Eye (tissue), 1 donor: ENCODE results near the gene GNB1L.
A peak's percentile ranks its signal among the peaks of the same experiment; 100 is the strongest.
"Not testable (repeated sequence)": the region's sequence is repeated elsewhere in the genome, so short reads cannot be mapped to it uniquely, and the experiment has no call there.

Source experiments
- DNase-seq: peaks from one replicate; pipeline ENCODE4 v3.0.0-alpha.2; 2015

The GNB1L gene

DNA sequence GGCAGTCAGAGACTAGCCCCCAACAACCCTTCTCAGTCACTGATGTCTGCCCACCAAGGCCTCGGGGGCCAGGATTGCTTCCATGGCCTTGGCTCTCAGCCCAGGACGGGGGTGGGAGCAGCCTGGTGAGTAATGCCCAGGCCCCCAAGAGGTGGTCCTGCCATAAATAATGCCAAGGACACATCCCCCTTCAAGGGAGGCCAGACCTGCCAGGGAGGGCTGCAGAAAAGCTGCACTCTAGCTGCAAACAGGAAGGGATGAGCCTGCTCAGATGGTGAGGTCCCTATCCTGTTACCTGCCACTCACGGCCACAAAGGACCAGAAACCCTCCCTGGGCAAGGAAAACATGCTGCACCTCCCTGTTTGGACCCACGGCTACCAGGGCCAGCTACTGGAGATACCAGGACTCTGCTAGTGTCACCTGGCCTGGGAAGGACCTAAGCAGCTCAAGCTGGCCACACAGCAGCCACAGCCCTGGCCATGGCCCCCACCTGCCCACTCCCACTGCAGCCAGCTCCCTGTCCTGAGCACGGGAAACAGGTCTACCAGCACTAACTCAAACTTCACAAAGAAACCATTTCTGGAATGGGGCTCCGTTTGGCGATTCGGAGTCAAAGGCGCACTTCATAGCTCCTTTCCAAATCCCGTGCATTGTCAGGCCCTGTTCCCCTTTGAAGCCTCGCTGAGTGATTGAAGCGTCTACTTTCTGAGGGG lies 12.1 kb downstream of the GNB1L start:
- peak; percentile 27 for DNase-seq

DNA sequence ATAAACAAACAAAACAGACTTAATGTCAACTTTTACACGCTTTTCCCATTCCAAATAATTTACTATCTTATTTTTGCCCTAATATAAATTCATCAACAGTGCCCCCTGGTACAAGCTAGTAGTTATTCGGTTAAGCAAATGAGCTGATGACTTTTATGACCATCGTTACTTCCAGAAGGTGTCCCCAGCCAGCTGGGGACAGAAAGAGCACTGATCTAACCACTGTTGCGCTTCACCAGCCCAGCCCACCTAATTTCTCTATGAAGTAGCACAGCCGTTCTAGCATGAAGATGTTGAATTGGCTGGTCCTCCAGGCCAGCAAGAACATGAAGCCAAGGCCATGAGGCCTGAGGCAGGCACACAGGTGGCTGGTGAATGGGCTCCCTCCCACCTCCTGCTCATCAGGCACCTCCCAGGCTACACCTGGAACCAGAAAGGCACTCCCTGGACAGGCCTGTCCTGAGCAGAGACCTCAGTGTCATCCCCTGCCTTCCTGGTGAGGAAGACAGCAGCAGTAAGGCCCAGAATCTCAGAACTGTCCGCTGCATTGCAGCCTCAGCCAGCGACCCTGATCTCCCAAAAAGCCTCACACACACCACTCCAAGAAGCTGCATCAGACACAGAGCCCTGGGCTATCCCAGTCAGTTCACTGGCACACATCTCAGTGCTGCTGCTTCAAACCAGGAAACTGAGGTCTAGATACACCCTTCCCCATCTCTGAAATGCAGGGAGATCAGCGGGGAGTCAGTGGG lies 12.9 kb downstream of the GNB1L start:
- DNase-seq: no peak

DNA sequence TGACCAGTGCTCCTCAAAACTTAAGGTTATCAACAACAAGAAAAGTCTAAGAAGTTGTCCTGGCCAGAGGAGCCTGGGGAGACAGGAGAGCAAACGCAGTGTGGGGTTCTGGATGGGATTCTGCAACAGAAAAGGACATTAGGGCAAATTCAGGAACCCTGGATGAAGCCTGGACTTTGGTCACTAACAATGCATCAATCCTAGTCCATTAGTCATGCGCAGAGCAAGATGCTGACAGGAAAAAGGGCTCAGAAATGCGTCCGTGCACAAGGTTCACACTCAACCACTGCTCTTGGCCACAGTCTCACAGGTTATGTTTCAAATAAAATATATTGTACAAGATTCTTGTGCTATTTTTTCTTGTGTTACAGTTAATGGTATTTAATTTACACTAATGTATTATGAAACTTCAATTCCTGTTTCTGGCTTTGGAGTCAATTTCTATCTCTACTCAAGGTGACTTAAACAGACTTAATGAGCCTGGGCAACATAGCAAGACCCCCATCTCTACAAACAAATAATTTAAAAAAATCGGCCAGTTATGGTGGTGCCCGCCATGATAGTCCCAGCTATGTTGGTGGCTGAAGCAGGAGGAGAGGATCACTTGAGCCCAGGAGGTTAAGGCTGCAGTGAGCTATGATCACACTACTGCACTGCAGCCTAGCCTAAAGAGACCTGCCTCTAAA lies 13.6 kb downstream of the GNB1L start:
- no peak for DNase-seq

DNA sequence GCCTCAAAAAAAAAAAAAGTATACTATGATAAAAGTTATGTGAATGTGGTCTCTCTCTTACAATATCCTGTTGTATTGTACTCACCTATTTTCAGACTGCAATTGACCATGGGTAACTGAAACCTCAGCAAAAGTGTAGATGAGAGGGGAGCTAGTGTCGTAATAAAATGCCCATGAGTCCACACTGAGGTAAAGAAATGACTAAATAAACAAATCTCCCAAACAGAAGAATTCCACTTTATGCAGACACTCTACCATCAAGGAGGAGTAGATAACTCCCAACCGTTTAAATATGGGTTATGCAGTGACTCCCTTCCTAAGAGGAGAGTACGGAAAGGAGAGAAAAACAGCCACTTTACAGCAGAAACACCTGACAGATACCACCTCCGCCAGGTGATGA lies 14.6 kb downstream of the GNB1L start:
- DNase-seq: no peak

DNA sequence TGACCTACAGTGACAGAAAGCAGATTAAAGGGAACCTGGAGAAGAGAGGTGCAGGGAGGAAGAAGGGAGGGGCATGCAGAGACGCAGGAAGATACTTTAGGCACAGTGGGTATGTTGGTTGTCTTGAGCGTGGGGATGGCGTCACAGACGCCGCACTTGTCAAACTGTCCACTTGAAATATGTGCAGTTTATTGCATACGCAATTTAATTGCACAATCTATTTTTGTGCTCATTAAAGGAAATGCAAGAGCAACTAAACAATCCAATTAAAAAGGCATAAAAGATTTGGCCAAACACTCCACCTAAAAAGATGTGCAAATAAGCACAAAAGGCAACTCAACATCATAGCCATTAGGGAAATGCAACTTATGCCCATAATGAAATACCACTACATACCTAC lies 16.8 kb downstream of the GNB1L start:
- no peak for DNase-seq

DNA sequence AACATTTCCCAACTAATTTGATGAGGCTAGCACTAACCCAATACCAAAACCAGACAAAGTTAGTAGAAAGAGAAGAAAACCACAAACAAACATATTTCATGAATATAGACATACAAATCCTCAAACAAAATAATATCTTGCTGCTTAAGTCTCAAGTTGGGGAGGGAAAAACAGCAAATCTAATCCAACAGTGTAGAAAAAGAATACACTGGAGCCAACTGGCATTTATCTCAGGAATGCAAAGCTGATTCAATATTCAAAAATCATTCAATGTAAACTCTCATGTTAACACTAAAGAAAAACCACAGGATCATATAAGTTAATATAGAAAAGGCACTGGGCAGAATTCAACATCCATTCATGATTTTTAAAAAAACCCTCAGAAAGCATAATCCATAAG lies 18.2 kb downstream of the GNB1L start:
- no peak for DNase-seq

DNA sequence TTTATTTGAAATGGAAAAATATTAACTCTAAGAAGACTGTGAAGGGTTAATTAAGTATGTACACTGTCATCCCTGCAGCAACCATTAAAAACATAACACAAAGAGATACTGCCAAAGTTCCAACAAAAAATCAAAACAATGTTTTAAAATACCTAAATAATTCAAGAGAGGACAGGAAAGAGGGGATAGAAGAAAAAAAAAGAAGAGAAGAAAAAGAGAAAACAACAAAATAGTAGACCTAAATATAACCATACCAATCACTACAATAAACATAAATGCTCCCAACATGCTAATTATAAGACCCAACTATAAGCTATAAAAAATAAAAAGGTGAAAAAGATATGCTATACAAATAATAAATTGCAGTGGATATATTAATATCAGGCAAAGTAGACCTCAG lies 20.1 kb downstream of the GNB1L start:
- no peak for DNase-seq

DNA sequence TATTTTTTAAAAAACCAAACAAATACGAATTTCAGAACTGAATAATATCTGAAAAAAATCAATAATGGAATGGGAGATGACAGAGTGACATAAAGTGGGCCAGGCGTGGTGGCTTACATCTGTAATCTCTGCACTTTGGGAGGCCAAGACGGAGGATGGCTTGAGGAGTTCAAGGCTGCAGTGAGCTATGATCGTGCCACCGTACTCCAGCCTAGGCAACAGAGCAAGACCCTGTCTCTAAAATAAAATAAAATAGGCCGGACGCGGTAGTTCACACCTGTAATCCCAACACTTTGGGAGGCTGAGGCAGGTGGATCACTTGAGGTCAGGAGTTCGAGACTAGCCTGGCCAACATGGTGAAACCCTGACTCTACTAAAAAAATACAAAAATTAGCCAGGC lies 21.3 kb downstream of the GNB1L start:
- DNase-seq: not testable (repeated sequence)

DNA sequence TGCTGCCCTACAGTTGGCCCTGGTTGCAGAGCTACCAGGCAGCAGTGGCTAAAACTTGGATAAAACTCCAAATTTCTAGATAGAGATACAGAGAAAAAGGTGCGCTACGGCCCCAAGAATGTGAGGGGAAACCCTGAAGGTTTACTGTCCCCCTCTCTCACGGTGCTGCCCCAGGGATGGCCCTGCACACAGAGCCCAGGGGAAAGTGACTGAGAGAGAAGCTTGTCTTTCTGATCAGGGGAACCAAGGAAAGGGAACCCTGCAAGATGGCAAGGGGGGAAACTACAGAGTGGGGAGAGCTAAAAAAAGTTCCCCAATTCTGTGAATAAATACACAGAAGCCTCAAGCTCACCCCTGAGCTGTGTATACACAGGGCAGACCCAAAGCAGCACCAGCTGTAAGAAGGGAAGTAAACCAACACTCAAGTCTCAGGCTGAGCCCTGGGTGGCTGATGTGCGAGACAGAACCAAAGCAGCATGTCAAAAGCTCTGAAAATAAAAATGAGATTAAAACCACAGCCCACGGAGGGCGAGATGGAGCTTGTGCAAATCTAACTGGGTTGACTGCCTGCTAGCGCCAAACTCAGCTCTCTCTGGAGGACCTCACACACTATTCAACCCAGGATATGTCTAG lies 22.1 kb downstream of the GNB1L start:
- no peak for DNase-seq

DNA sequence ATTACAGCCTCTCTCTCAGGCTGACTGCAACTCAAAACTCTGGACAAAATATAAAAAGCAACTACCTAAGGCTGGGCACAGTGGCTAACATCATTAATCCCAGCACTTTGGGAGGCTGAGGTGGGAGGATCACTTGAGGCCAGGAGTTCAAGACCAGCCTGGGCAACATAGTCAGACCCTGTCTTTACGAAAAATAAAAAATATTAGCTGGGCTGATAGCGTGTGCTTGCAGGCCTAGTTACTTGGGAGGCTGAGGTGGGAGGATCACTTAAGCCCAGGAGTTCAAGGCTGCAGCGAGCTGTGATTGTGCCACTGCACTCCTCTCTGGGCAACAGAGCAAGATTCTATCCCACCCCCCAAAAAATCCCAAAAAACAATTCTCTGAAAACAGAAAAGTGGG lies 22.7 kb downstream of the GNB1L start:
- DNase-seq: not testable (repeated sequence)

DNA sequence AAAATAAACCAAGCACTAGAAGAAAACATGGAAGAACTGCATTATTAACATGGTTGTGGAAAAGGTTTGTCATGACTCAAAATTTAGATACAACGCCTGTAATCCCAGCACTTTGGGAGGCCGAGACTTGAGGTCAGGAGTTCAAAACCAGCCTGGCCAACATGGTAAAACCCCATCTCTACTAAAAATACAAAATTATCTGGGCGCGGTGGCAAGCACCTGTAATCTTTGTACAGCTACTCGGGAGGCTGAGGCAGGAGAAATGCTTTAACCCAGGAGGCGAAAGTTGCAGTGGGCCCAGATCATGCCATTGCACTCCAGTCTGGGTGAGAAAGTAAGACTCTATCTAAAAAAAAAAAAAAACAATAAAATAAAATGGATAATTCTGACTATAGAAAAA lies 23.7 kb downstream of the GNB1L start:
- DNase-seq: no peak

DNA sequence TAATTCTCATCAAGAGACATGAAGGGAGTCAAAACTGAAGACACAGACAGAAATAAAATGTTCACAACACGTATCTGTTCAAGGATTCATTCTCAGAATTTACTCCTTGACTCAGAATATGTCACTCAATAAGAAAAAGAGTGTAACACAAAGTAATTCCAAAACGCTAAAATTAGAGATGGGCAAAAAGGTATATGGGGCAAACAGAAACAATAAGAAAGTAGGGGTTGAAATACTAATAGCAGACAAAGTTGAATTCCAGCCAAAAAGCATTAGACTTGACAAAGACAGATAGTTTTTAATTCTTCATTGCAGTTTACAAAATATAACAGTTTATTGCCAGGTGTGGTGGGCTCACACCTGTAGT lies 26.7 kb downstream of the GNB1L start:
- DNase-seq: no peak

DNA sequence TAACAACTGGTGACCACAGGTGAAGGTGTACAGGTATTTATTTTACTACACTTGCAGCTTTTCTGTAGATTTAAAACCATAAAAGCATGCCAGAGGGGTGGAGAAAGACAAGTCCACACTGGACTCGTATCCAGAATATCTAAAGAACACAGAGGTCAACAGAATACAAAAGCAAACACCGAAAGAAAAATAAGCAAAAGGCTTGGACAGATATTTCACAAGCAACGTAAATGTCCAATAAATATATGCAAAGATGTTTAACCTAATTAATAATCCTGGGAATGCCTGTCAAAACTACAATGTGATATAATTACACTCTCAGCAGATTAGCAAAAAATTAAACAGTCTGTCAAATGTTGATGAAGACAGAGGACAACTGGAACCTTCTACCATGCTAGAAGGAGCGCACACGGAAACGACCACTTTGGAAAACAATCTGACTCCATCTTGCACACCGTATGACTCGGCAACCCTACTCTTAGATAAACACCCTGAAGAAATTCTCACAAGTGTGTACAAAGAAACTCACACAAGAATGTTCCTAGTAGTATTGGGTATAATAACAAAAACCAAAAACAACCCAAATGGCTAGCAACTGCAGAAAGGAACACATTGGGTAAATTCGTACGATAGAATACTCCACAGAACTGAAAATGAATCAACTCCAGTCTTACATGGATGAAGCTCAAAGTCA lies 27.2 kb downstream of the GNB1L start:
- no peak for DNase-seq

DNA sequence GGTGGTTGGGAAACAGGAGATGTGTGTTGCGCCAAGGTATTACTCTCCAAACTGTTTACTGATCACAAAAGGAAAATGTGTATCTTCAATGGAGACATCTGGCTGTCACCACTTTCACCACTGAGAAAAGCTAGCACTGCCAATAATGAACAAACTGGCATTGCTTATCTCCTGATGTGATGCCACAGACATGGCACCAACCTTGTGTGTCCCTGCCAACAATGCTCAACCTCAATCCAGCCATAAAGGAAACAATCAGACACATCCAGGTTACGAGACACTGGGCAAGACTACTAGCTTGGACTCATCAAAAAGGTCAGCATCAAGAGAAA lies 28.1 kb downstream of the GNB1L start:
- no peak for DNase-seq

DNA sequence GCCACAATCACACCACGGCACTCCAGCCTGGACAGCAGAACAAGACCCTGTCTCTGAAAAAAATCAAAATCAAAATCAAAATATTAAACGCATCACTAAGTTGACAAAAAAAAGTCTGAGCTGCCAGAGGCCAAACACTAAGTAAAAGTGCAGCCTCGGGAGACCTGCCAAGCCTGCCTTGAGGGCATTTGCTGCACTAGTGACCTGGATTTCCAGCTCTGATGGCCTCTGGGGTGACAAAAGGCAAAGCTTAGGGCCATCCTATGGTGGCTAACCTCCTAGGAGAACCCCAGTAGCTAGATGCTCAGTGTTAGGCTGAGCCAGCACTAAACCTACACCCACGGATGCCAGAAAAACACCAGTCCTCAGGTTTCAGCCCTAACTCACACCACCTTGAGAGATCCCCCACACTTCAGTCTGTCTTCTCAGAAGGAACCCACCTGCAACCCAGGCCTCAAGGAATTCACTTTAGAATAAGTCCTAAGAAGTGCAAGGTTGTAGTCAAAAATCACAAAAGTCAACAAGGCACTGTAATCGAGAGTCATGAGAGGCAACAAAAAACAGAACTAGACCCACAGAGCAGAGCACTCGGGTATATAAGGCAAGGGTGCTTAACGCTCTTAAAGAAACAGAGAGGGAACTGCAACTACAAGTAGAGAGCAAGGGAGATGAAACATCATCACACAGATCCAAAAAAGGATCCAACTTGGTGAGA lies 28.6 kb downstream of the GNB1L start:
- DNase-seq: no peak

DNA sequence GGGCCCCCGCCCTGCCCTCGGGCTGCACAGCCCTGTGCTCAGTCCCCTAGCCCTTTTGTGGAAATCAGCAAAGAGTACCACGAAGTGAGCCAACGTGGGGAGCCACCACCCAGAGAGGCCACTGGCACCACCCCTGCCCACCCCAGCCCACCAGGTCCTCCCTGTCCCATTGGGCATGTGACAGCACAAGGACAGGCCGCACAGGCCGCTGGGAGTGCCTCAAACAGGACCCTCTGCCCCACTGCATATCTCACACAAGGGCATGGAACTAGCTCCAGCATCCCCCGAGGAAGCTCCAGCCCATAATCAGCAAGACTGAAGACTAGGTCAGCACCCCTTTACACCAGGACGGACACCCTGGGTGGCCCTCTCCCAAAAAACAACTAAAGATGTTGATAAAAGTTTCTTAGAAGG lies 29.7 kb downstream of the GNB1L start:
- no peak for DNase-seq

DNA sequence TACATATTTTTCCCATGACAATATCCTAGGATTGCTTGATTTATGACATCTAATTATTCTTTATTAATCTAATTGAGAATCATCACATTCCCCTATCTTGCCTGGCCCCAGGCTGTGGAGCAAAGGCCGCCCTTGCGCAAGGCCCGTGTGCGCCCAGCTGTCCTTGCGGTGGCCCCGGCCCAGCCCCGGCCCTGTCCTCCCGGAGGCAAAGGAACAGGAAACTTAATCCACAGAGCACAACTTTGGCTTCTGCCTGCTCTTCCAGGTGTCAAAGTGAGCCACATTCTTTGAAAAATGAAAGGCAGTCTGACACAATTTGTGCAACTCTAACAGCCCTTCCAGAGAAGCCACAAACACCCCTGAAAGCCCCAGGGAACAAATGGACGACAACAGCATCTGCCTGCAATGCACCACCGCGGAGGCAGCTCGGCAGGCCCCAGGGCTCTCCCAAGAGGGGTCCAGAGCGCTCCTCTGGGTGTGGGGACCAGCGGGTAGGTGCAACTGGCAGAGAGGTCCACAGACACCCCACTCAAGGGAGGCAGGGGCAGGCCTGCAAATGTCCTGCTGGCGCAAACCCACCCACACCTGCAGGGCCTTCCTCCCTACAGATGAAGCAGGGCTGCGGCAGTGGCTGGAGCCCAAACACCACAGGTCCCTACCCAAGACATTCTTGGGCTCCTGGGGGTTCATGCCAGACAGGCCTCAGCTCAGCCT lies 30.3 kb downstream of the GNB1L start:
- no peak for DNase-seq

DNA sequence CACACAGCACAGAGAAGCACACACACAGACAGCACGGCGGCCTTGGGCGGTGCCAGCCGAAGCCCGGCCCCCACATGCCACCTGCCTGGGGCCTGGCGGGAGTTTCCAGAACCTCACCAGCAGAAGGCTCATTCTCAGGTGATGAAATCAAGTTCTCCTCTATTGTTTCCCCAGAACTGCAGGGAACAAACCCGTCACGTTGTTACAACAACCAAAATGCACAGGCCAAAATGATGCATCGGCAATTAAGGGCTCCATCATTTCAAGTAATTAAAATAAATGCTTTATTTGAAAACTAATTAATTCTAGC lies 30.8 kb downstream of the GNB1L start:
- no peak for DNase-seq

DNA sequence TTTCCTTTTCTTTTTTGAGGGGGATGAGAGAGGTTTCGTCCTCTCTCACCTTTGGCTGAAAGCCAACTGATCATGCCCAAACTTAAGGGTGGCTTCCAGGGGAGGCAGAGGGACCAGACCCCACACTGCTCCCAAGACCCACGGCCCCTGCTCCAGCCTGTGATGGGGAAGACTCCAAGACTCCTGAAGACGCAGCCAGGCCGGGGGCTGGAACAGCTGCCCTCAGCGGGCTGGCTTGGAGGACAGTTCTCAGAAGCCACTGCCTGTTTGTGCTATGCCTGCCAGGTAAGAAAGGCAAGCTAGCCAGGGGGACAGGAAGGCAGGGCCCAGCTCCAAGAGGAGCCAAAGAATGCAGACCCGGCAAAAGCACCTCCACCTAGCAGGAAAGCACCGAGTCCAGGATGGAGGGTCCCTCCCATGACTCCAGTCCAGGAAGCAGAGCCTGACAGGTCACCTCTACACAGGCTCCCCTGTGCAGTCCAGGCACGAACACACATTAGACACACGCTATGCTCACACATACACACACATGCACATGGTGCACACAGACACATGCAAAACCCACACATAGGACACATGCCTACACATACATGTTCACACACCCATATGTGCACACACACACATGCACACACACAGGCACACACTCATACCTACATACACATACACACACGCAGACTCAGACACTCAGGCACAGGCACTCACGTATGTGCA lies 31.3 kb downstream of the GNB1L start:
- DNase-seq: no peak

DNA sequence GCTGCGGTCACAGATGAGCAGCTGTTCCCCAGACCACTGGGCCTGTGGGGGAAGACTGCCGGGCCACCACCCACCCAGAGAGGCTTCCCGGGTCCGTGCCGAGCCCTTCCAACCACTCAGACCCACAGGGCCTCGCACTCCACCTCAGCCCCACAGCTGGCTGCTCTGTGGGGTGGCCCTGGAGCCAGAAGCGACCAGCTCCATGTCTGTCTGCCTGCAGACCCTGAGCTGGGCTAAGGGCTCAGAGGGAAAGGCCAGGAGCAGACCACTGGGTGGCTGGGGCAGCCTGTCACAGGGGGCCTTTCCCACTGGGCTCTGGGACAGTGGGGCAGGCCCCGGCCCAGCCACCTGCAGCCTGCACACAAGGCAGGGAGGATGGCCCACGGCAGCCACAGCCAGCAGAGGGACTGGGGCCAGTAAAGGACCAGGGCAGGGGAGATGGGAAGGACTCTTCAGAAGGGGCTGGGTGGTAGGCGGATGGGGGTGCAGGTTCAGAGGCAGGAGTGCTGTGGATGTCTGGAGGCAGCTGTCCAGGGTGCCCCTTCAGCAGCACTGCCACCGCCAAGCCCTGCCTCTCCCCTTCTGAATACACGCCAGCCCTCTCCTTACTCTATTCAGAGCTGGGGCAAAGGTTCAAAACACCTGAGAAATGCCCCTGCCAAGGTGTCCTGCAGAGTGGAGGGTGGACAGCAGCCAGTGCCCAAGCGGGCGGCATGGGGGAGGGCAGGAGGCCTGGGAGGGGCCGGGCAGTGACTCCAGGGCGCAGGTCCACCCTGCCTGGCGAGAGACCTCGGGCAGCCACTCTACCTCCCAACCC lies 32.2 kb downstream of the GNB1L start:
- DNase-seq: no peak
